CD4-positive, alpha-beta T cell treated with Interleukin-1 beta for 1 hour (primary cell): ENCODE measurements around the gene ASB3.
"Not testable (repeated sequence)": the region's sequence is repeated elsewhere in the genome, so short reads cannot be mapped to it uniquely, and the experiment has no call there.

Experiments
- DNase-seq, 2 donors: peaks; one replicate each; pipeline ENCODE4 v3.0.0-alpha.2; 2020 to 2022

Gene ASB3

GRCh38 chr2:53786352-53786704, 425 bp downstream of the ASB3 start:
- DNase-seq = peak; percentile 21 to 39

- no peak for DNase-seq
These were observed 1.4 kb downstream of the ASB3 start for GRCh38 chr2:53785366-53785765.

GRCh38 chr2:53784436-53784835, 2.3 kb downstream of the ASB3 start:
- DNase-seq = no peak

GRCh38 chr2:53782676-53783075, 4.1 kb downstream of the ASB3 start:
- no peak for DNase-seq

GRCh38 chr2:53780056-53780455, 6.7 kb downstream of the ASB3 start:
- DNase-seq = no peak

- no peak for DNase-seq
These were observed 8.1 kb downstream of the ASB3 start for GRCh38 chr2:53778536-53779162.

GRCh38 chr2:53777134-53777533, 9.6 kb downstream of the ASB3 start:
- DNase-seq = no peak

GRCh38 chr2:53770264-53770663, 16.5 kb downstream of the ASB3 start:
- no peak for DNase-seq

- DNase-seq = no peak
These were observed 17.3 kb downstream of the ASB3 start for GRCh38 chr2:53769318-53769945.

GRCh38 chr2:53768242-53768542, 18.6 kb downstream of the ASB3 start:
- no peak for DNase-seq

GRCh38 chr2:53767405-53768241, 19.1 kb downstream of the ASB3 start, which contains the start of gene CHAC2:
TSS of gene CHAC2 (plus strand) at chr2:53767804. CDS start at chr2:53767887, 83 bp downstream.
- DNase-seq = peak; percentile 87 to 88

- DNase-seq = no peak
These were observed 21.0 kb downstream of the ASB3 start for GRCh38 chr2:53765767-53766166.

GRCh38 chr2:53757206-53757605, 29.5 kb downstream of the ASB3 start:
- DNase-seq = not testable (repeated sequence)

- DNase-seq = no peak
These were observed 30.1 kb downstream of the ASB3 start for GRCh38 chr2:53756644-53757043.

GRCh38 chr2:53755121-53755520, 31.6 kb downstream of the ASB3 start:
- no peak for DNase-seq

GRCh38 chr2:53753041-53753440, 33.7 kb downstream of the ASB3 start:
- no peak for DNase-seq

- no peak for DNase-seq
These were observed 34.4 kb downstream of the ASB3 start for GRCh38 chr2:53752385-53752784.

GRCh38 chr2:53751728-53752127, 35.0 kb downstream of the ASB3 start:
- no peak for DNase-seq

- DNase-seq = no peak
These were observed 36.5 kb downstream of the ASB3 start for GRCh38 chr2:53750041-53750768.

GRCh38 chr2:53744395-53745065, 42.2 kb downstream of the ASB3 start:
- DNase-seq = no peak

GRCh38 chr2:53740170-53740569, 46.6 kb downstream of the ASB3 start:
- no peak for DNase-seq

- DNase-seq = no peak
These were observed 47.7 kb downstream of the ASB3 start for GRCh38 chr2:53739032-53739431.

GRCh38 chr2:53737091-53737490, 49.7 kb downstream of the ASB3 start:
- DNase-seq = no peak
